ENCODE data around the gene EED. TPM values are rescaled to one million over a fixed set of nuclear protein-coding genes. Genes with fewer than 3 reads are reported as not detected.
A peak's percentile ranks its signal among the peaks of the same experiment; 100 is the strongest.

EED gene
- total RNA-seq, 2 experiments from 2014 or later = 32.1 to 35.4 TPM

DNA sequence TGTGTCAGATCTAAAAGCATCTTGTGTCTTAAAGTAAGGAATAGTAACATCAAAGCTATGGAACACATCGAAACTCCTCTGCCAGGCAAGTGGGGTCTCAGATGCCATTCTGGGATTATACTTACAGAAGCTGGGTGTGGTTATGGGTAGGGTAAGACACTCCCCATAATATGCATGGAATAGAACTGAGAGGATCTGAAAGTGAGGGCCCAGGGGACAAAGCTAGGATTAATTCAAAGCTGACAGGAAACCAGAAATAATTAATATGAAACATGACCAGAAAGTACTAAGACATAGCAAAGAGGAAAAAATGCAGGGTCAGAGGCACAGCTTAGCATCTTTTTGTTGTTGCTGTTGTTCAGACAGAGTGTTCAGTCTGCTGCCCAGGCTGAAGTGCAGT is 40.2 kb upstream of the EED start:
- Mint-ChIP-seq H3K9me3 (no peaks in the 10 kb centered on the region), H3K27me3 (no peaks in the 10 kb centered on the region), H3K36me3 (ENCODE audit: low read depth) (no peaks in the 10 kb centered on the region), H3K4me1 (ENCODE audit: low read depth) (no peaks in the 10 kb centered on the region), H3K27ac (no peak overlapping the region), H3K4me3 (peak overlapping the region; percentile 35)
- Histone ChIP-seq H3K36me3 (ENCODE audit: insufficient read depth, low read length) (no peaks in the 10 kb centered on the region), H3K27ac (ENCODE audit: low read depth in 1 of 2, low read length in 2 of 2) (no peak overlapping the region), H3K4me1 (ENCODE audit: insufficient read depth, low read length) (peaks cover 7% of the 10 kb centered on the region), H3K9me3 (ENCODE audit: control insufficient read depth in 1 of 2, insufficient read depth in 1 of 2, low read length in 2 of 2) (no peaks in the 10 kb centered on the region), H3K27me3 (ENCODE audit: control insufficient read depth in 1 of 2, insufficient read depth in 2 of 2, low read length in 2 of 2) (no peaks in the 10 kb centered on the region), H3K4me3 (ENCODE audit: low read length) (no peak overlapping the region)
- DNase-seq (no peak), ATAC-seq (ENCODE audit: poor library complexity) (no peak)
- CTCF ChIA-PET = interaction anchor here (1.3 kb wide), 1 partner anchor 11 kb away, joined by 3 read pairs; no protein-coding TSS in a partner anchor
- TF ChIP-seq, protein P1, sequence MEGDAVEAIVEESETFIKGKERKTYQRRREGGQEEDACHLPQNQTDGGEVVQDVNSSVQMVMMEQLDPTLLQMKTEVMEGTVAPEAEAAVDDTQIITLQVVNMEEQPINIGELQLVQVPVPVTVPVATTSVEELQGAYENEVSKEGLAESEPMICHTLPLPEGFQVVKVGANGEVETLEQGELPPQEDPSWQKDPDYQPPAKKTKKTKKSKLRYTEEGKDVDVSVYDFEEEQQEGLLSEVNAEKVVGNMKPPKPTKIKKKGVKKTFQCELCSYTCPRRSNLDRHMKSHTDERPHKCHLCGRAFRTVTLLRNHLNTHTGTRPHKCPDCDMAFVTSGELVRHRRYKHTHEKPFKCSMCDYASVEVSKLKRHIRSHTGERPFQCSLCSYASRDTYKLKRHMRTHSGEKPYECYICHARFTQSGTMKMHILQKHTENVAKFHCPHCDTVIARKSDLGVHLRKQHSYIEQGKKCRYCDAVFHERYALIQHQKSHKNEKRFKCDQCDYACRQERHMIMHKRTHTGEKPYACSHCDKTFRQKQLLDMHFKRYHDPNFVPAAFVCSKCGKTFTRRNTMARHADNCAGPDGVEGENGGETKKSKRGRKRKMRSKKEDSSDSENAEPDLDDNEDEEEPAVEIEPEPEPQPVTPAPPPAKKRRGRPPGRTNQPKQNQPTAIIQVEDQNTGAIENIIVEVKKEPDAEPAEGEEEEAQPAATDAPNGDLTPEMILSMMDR (IDR thresholded peaks at IDR 0.05) = no peak
- POLR2A ChIA-PET = interaction anchor here (1.4 to 2.3 kb wide), 2 partner anchors 136 to 577 kb away, joined by 3 to 7 read pairs; partner anchors contain the start of gene PICALM
- intact Hi-C loops (cut with DNase I, micrococcal nuclease) = no loop called here

DNA sequence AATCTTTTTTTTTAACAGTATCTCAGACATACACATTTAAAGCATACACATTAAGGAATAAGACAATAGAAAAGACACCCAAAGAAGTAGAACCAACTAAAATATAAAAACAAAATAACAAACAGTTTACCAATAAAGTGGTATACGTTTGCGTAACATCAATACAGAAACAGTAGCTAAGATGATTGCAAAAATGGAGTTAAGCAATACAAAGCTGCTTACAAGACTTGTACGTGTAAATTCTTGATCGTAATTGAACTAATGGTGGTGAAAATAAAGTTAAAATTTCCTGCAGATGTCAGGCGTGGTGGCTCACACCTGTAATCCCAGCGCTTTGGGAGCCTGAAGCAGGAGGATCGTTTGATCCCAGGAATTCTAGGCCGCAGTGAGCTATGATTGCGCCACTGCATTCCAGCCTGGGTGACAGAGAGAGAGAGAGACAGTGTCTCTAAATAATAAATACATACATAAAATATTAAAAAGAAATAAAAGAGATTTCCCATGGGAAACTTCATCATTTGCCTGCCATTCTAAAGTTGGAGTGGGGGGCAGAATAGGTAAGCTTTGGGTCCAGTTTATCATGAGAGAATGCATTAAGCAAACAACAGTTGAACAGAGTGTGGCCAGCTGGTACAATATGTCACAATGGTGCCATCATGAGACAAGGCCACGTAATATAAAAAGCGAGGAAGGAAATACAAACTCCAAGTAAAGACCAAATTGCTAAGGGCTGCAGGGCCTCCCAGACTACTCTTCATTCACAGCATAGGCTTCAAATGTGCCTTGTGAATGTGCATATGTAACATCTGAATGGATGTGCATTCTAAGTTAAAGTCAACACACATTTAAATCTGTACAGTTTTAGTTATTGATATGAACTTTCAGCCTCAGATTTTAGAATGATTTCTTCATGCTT is 38.9 kb upstream of the EED start:
- H3K27ac Mint-ChIP-seq = no peak overlapping the region
- Histone ChIP-seq H3K27me3 (ENCODE audit: control insufficient read depth in 1 of 2, insufficient read depth in 2 of 2, low read length in 2 of 2) (no peaks in the 10 kb centered on the region), H3K4me3 (ENCODE audit: low read length) (no peak overlapping the region), H3K36me3 (ENCODE audit: insufficient read depth, low read length) (no peaks in the 10 kb centered on the region), H3K9me3 (ENCODE audit: control insufficient read depth in 1 of 2, insufficient read depth in 1 of 2, low read length in 2 of 2) (no peaks in the 10 kb centered on the region), H3K27ac (ENCODE audit: low read depth in 1 of 2, low read length in 2 of 2) (no peak overlapping the region), H3K4me1 (ENCODE audit: insufficient read depth, low read length) (peaks cover 7% of the 10 kb centered on the region)
- ChIA-PET CTCF (interaction anchor here (1.2 kb wide), 1 partner anchor 13 kb away, joined by 3 read pairs; no protein-coding TSS in a partner anchor), POLR2A (interaction anchor here (2.3 kb wide), 1 partner anchor 137 kb away, joined by 7 read pairs; the partner anchor contains the start of gene PICALM)
- H3K9me3 Mint-ChIP-seq = no peaks in the 10 kb centered on the region
- intact Hi-C loops (cut with DNase I, micrococcal nuclease) = loop anchor here in 1 of 2 experiments (1.0 kb wide), 1 partner anchor 36 kb away; no protein-coding TSS in a partner anchor
- no peaks in the 10 kb centered on the region for H3K4me1 Mint-ChIP-seq (ENCODE audit: low read depth)
- DNase-seq (peak in 1 of 14 experiments; percentile 26), ATAC-seq (ENCODE audit: poor library complexity) (no peak)
- no peaks in the 10 kb centered on the region for H3K36me3 Mint-ChIP-seq (ENCODE audit: low read depth)
- TF ChIP-seq, protein P1 (IDR thresholded peaks at IDR 0.05) = no peak
- no peaks in the 10 kb centered on the region for H3K27me3 Mint-ChIP-seq
- no peak overlapping the region for H3K4me3 Mint-ChIP-seq

DNA sequence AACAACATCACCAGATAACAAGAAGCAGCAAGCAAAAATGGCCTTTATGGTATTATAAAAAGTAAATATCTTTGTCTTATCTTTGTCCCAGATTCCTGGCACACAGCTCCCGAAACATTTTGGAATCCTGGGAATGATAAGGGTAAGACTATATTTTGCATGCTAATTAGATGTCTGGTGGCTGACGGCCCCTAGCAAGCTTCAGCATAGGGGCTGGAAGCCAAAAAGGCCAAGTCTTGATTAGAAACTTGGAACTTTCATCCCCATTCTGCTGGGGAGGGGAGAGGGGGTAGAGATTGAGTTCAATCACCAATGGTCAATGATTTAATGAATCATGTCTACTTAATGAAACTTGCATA is 38.2 kb upstream of the EED start:
- Mint-ChIP-seq H3K27me3 (no peaks in the 10 kb centered on the region), H3K4me3 (no peak overlapping the region), H3K36me3 (ENCODE audit: low read depth) (no peaks in the 10 kb centered on the region), H3K4me1 (ENCODE audit: low read depth) (no peaks in the 10 kb centered on the region), H3K9me3 (no peaks in the 10 kb centered on the region), H3K27ac (no peak overlapping the region)
- intact Hi-C loops (cut with DNase I, micrococcal nuclease) = no loop called here
- Histone ChIP-seq H3K27me3 (ENCODE audit: control insufficient read depth in 1 of 2, insufficient read depth in 2 of 2, low read length in 2 of 2) (no peaks in the 10 kb centered on the region), H3K36me3 (ENCODE audit: insufficient read depth, low read length) (no peaks in the 10 kb centered on the region), H3K9me3 (ENCODE audit: control insufficient read depth in 1 of 2, insufficient read depth in 1 of 2, low read length in 2 of 2) (no peaks in the 10 kb centered on the region), H3K4me3 (ENCODE audit: low read length) (no peak overlapping the region), H3K27ac (ENCODE audit: low read depth in 1 of 2, low read length in 2 of 2) (no peak overlapping the region), H3K4me1 (ENCODE audit: insufficient read depth, low read length) (peaks cover 7% of the 10 kb centered on the region)
- DNase-seq (no peak), ATAC-seq (ENCODE audit: poor library complexity) (no peak)
- CTCF ChIA-PET = interaction anchor here (2.2 kb wide), 1 partner anchor 12 kb away, joined by 8 read pairs; no protein-coding TSS in a partner anchor
- TF ChIP-seq, protein P1 (IDR thresholded peaks at IDR 0.05) = no peak
- POLR2A ChIA-PET = no interaction called here
